Gastrocnemius medialis (tissue), 4 donors: ENCODE measurements around the gene TMED10. TPM values are rescaled to one million over a fixed set of nuclear protein-coding genes. Genes with fewer than 3 reads are reported as not detected.

ENCODE experiments used
- ATAC-seq, 2 donors: fragments of 150-250 bp; one replicate each; pipeline ENCODE4 v1.9.1; 2016
- DNase-seq, 2 donors: peaks; one replicate each; pipeline ENCODE4 v3.0.0-alpha.2; 2019
- H3K27ac ChIP-seq, 4 donors: fragments of 200-600 bp; sonication (generic); 1 replicate in 1 of 4; 2 replicates in 3 of 4; pipeline ENCODE4 v1.5.1; 2016 to 2018; ENCODE audit warnings: mild to moderate bottlenecking in 2 of 4, moderate library complexity in 1 of 4
- H3K27me3 ChIP-seq, 3 donors: fragments of 200-600 bp; sonication (generic) in 2 of 3; 1 replicate in 1 of 3; 2 replicates in 2 of 3; pipeline versions ENCODE4 v1.5.1 to v1.6.0; 2016 to 2019; ENCODE audit warnings: mild to moderate bottlenecking in 1 of 3, moderate library complexity in 1 of 3
- H3K36me3 ChIP-seq, 2 donors: fragments of 200-600 bp; sonication (generic) in 1 of 2; one replicate each; pipeline ENCODE4 v1.5.1; 2017 to 2018
- H3K4me1 ChIP-seq, 2 donors: fragments of 200-600 bp; sonication (generic) in 1 of 2; one replicate each; pipeline ENCODE4 v1.5.1; 2016 to 2017; ENCODE audit warnings: mild to moderate bottlenecking in 2 of 2
- H3K4me3 ChIP-seq, 4 donors: fragments of 200-600 bp; sonication (generic) in 3 of 4; 1 replicate in 1 of 4; 2 replicates in 3 of 4; pipeline ENCODE4 v1.5.1; 2016 to 2019; ENCODE audit warnings: mild to moderate bottlenecking in 2 of 4
- H3K9me3 ChIP-seq, 3 donors: fragments of 200-600 bp; sonication (generic) in 2 of 3; 1 replicate in 1 of 3; 2 replicates in 2 of 3; pipeline ENCODE4 v1.5.1; 2016 to 2019
- POLR2A ChIP-seq, 2 donors: fragments of 450-650 bp; IDR thresholded peaks; one replicate each; pipeline ENCODE4 v1.6.1; 2017; ENCODE audit warnings: antibody characterized with exemption in 2 of 2, mild to moderate bottlenecking in 2 of 2, moderate library complexity in 2 of 2
- in situ Hi-C, 4 donors: fragments of 200-750 bp; cut with MboI; loops; one replicate each; pipeline versions ENCODE4 v1.15.0 to v1.8.0; 2017; ENCODE audit warnings: low sequenced_read_pairs in 4 of 4
- intact Hi-C: fragments of 100-400 bp; cut with DNase I; formaldehyde crosslinking; loops from one replicate; pipeline ENCODE4 v1.15.1; 2023; ENCODE audit warnings: low total_unique reads
- total RNA-seq, 4 donors: library from RNA; depleted of rRNA; stranded (reverse); fragments of >200 nt; gene quantifications; one replicate each; pipeline versions ENCODE4 v1.1.0 to v1.2.3, GENCODE V29; 2016
- TF ChIP-seq, protein P1 (sequence below), 5 experiments: fragments of 450-650 bp in 3 of 5; fragments of 200-600 bp in 2 of 5; sonication (generic) in 2 of 5; IDR thresholded peaks in 4 of 5; conservative IDR thresholded peaks in 1 of 5; 1 replicate in 4 of 5; 2 replicates in 1 of 5; pipeline ENCODE4 v1.5.1; 2016 to 2019; ENCODE audit warnings: antibody characterized with exemption in 5 of 5, mild to moderate bottlenecking in 3 of 5, moderate library complexity in 3 of 5

Gene TMED10
- total RNA-seq, 4 donors from 2014 or later = 161 to 362 (median 255) TPM

DNA sequence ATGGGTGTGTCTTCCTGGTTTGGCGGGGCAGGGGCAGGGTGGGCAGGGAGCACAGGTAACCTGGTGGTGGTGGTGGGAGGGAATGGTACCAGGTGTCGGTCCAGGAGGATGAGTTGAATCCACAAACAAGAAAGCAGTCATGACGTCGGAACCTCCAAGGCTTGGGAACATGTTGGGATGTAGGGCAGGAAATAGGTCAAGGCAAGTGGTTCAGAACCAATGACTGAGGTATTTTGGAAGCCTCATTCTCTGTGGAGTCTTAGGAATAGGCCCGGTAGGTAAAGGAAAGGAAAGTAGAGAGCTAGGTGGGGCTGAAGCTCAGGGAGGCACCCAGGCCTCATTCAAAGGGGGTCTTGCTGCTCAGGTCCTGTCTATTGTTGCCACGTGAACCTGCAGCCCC, 39.1 kb upstream of the TMED10 start:
- intact Hi-C loops = no loop called here
- Histone ChIP-seq H3K9me3 (no peaks in the 10 kb centered on the region), H3K27ac (no peak overlapping the region), H3K4me1 (no peaks in the 10 kb centered on the region), H3K36me3 (no peaks in the 10 kb centered on the region), H3K27me3 (no peaks in the 10 kb centered on the region), H3K4me3 (no peak overlapping the region)
- ATAC-seq (no peak), DNase-seq (no peak)
- TF ChIP-seq POLR2A (IDR thresholded peaks at IDR 0.05) = no peak
- TF ChIP-seq, protein P1, sequence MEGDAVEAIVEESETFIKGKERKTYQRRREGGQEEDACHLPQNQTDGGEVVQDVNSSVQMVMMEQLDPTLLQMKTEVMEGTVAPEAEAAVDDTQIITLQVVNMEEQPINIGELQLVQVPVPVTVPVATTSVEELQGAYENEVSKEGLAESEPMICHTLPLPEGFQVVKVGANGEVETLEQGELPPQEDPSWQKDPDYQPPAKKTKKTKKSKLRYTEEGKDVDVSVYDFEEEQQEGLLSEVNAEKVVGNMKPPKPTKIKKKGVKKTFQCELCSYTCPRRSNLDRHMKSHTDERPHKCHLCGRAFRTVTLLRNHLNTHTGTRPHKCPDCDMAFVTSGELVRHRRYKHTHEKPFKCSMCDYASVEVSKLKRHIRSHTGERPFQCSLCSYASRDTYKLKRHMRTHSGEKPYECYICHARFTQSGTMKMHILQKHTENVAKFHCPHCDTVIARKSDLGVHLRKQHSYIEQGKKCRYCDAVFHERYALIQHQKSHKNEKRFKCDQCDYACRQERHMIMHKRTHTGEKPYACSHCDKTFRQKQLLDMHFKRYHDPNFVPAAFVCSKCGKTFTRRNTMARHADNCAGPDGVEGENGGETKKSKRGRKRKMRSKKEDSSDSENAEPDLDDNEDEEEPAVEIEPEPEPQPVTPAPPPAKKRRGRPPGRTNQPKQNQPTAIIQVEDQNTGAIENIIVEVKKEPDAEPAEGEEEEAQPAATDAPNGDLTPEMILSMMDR (IDR thresholded peaks at IDR 0.05 in 4 of 5, conservative IDR thresholded peaks at IDR 0.05 in 1 of 5) = no peak
- in situ Hi-C loops = no loop called here

DNA sequence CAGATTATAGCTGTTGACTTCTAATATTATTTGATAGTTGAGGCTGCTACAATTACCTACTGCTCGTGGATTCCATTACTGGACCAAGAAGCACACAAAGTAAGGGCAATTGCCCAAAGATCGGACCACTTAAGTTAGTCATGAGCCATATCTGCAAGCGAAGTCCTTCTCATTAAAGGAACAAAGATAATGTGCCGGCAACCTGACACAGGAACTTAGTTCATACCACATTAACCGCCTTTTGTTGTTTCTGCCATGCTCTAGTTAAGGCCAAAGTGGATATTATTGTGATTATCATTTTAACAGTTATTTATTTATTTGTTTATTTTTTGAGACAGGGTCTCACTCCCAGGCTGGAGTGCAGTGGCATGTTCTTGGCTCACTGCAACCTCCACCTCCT, 38.1 kb upstream of the TMED10 start:
- intact Hi-C loops = no loop called here
- no peak for ATAC-seq
- no peaks in the 10 kb centered on the region for H3K9me3 ChIP-seq
- no peak overlapping the region for H3K4me3 ChIP-seq
- in situ Hi-C loops = no loop called here
- no peak for DNase-seq
- no peaks in the 10 kb centered on the region for H3K4me1 ChIP-seq
- no peaks in the 10 kb centered on the region for H3K36me3 ChIP-seq
- no peak overlapping the region for H3K27ac ChIP-seq
- TF ChIP-seq, protein P1 (IDR thresholded peaks at IDR 0.05 in 4 of 5, conservative IDR thresholded peaks at IDR 0.05 in 1 of 5) = no peak
- TF ChIP-seq POLR2A (IDR thresholded peaks at IDR 0.05) = no peak
- H3K27me3 ChIP-seq = no peaks in the 10 kb centered on the region

DNA sequence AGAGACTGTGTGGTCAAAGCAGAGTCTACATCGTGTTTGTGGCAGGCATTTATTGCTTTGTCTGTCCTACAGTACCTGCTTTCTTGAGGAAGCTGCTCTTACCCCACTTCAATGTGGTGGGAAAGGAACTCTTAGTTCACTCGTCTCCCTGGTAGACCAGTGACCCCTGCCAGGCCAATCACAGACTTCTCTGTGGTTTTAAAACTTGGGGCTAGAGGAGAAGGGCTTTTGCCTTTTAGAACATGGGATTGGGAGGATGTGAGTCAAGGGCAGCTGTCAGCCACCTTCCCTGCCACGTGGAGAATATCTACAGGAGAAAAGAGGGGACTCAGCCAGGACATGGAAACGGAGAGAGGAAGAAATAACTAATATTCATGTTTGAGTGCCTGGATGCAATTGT, 36.8 kb upstream of the TMED10 start:
- Histone ChIP-seq H3K4me1 (no peaks in the 10 kb centered on the region), H3K27ac (no peak overlapping the region), H3K27me3 (no peaks in the 10 kb centered on the region), H3K9me3 (no peaks in the 10 kb centered on the region), H3K4me3 (no peak overlapping the region), H3K36me3 (no peaks in the 10 kb centered on the region)
- intact Hi-C loops (no loop called here), in situ Hi-C loops (no loop called here)
- no peak for TF ChIP-seq POLR2A (IDR thresholded peaks at IDR 0.05)
- TF ChIP-seq, protein P1 (IDR thresholded peaks at IDR 0.05 in 4 of 5, conservative IDR thresholded peaks at IDR 0.05 in 1 of 5) = no peak
- DNase-seq (no peak), ATAC-seq (no peak)

DNA sequence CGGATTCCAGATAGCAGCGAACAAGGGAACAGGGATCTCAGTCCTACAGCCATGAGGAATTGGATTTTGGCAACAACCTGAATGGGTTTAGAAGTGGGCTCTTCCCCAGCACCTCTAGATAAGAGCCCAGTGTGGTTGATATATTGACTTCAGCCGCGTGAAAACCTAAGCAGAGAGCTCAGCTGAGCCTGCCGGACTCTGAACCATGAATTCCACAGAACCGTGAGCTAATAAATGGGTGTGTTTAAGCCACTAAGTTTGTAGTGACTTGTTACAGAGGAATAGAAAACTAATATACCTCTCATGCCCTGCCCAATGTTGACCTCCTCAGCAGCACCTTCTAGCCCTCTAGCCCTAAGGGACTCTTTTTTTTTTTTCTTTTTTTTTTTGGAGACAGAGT, 32.4 kb upstream of the TMED10 start:
- H3K9me3 ChIP-seq = no peaks in the 10 kb centered on the region
- no peak for TF ChIP-seq POLR2A (IDR thresholded peaks at IDR 0.05)
- TF ChIP-seq, protein P1 (IDR thresholded peaks at IDR 0.05 in 4 of 5, conservative IDR thresholded peaks at IDR 0.05 in 1 of 5) = no peak
- no peak overlapping the region for H3K4me3 ChIP-seq
- H3K27ac ChIP-seq = no peak overlapping the region
- no peaks in the 10 kb centered on the region for H3K27me3 ChIP-seq
- ATAC-seq (no peak), DNase-seq (no peak)
- intact Hi-C loops (no loop called here), in situ Hi-C loops (no loop called here)
- H3K36me3 ChIP-seq = no peaks in the 10 kb centered on the region
- H3K4me1 ChIP-seq = no peaks in the 10 kb centered on the region

DNA sequence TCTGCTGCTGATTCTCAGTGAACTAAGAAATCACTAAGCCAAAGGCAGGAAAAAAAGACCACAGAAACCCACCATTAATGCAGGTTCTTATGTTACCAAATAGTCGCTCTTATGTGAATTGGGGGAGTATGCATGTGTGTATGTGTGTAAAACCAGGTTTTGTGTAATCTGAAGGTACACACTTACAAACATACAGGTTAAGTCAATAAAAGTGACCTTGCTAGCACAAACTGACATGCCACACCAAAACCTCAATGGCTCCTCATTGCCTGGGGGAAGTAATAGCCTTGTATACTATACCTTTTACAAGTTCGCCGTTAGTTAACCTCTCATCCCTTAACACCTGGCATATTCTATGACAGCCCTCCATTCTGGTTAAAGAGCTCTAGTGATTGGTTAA, 29.8 kb upstream of the TMED10 start:
- H3K27me3 ChIP-seq = no peaks in the 10 kb centered on the region
- H3K27ac ChIP-seq = no peak overlapping the region
- no peaks in the 10 kb centered on the region for H3K4me1 ChIP-seq
- H3K9me3 ChIP-seq = no peaks in the 10 kb centered on the region
- no peak for TF ChIP-seq POLR2A (IDR thresholded peaks at IDR 0.05)
- TF ChIP-seq, protein P1 (IDR thresholded peaks at IDR 0.05 in 4 of 5, conservative IDR thresholded peaks at IDR 0.05 in 1 of 5) = no peak
- ATAC-seq = no peak
- no peak overlapping the region for H3K4me3 ChIP-seq
- no peak for DNase-seq
- in situ Hi-C loops = no loop called here
- intact Hi-C loops = no loop called here
- no peaks in the 10 kb centered on the region for H3K36me3 ChIP-seq
